HG03064 (cell line): ENCODE results near the gene GADD45B.
"Not testable (repeated sequence)": the region's sequence is repeated elsewhere in the genome, so short reads cannot be mapped to it uniquely, and the experiment has no call there.

Source experiments
- ATAC-seq: cut with Tn5 transposase; IDR thresholded peaks from one replicate; pipeline ENCODE4 v1.9.1; 2021; ENCODE audit warnings: low read depth; ENCODE audit not compliant: unreplicated experiment

GADD45B gene

GRCh38 chr19:2443116-2443784 lies 32.7 kb upstream of the GADD45B start:
- ATAC-seq: no peak

GRCh38 chr19:2443785-2444182 lies 32.1 kb upstream of the GADD45B start:
- no peak for ATAC-seq

GRCh38 chr19:2444251-2445002 lies 31.5 kb upstream of the GADD45B start:
- ATAC-seq: no peak

- ATAC-seq: no peak
Observed at GRCh38 chr19:2446381-2446780, 29.5 kb upstream of the GADD45B start.

- ATAC-seq: no peak
Observed at GRCh38 chr19:2449019-2449418, 26.9 kb upstream of the GADD45B start.

GRCh38 chr19:2451138-2451537 lies 24.8 kb upstream of the GADD45B start:
- no peak for ATAC-seq

GRCh38 chr19:2451741-2452140 lies 24.2 kb upstream of the GADD45B start:
- ATAC-seq: no peak

- ATAC-seq: no peak
Observed at GRCh38 chr19:2453431-2454025, 22.4 kb upstream of the GADD45B start.

GRCh38 chr19:2454199-2454961 lies 21.5 kb upstream of the GADD45B start:
- ATAC-seq: no peak

- ATAC-seq: no peak
Observed at GRCh38 chr19:2454962-2455850, 20.7 kb upstream of the GADD45B start.

- ATAC-seq: no peak
Observed at GRCh38 chr19:2455851-2456570, 19.9 kb upstream of the GADD45B start.

- ATAC-seq: no peak
Observed at GRCh38 chr19:2457394-2458037, 18.4 kb upstream of the GADD45B start.

GRCh38 chr19:2458054-2458453 lies 17.9 kb upstream of the GADD45B start:
- no peak for ATAC-seq

- ATAC-seq: not testable (repeated sequence)
Observed at GRCh38 chr19:2458776-2459175, 17.2 kb upstream of the GADD45B start.

- ATAC-seq: no peak
Observed at GRCh38 chr19:2460245-2460644, 15.7 kb upstream of the GADD45B start.

- ATAC-seq: no peak
Observed at GRCh38 chr19:2461751-2462634, 13.9 kb upstream of the GADD45B start.

GRCh38 chr19:2462635-2463421 lies 13.1 kb upstream of the GADD45B start:
- no peak for ATAC-seq
